HG03108 (cell line): ENCODE measurements around the gene COL4A6.

ENCODE experiments used
- ATAC-seq: cut with Tn5 transposase; IDR thresholded peaks from one replicate; pipeline ENCODE4 v1.9.1; 2021; ENCODE audit warnings: moderate library complexity; ENCODE audit not compliant: unreplicated experiment

Gene COL4A6

DNA sequence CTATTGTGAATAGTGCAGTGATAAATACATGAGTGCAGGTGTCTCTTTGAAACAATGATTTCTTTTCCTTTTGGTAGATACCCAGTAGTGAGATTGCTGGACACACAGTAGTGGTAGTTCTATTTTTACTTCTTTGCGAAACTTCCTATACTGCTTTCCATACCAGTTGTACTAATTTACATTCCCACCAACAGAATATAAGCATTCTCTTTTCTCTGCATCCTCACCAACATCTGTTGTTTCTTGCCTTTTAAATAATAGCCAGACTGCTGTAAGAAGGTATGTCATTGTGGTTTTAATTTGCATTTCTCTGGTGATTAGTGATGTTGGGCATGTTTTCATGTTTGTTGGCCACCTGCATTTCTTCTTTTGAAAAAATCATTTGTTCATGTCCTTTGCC is 105.9 kb downstream of the COL4A6 start:
- ATAC-seq, result no peak

DNA sequence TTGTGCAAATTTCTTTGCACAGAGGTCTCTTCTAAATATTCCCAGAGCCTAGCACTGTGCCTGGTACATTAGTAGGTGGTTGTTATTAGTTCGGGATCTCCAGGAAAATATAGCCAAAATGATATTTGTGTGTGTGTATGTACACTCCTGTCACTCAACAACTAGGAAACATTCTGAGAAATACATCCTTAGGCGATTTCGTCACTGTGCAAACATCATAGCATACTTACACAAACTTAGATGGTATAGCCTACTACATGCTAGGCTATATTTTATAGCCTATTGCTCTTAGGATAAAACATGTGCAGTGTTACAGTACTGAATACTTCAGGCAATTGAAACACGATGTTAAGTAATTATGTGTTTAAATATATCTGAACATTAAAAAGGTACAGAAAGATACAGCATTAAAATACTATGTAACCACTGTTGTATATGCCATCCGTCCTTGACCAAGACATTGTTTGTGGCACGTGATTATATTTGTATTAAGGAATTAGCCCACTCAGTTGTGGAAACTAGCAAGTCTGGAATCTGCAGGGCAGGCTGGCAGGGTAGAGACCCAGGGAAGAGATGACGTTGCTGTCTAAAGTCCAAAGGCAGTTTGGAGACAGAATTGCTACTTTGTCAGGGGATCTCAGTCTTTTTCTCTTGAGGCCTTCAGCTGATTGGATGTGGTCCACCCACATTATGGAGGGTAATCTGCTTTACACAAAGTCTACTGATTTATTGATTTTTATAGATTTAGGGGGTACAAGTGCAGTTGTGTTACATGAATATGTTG is 106.9 kb downstream of the COL4A6 start:
- ATAC-seq, result no peak

DNA sequence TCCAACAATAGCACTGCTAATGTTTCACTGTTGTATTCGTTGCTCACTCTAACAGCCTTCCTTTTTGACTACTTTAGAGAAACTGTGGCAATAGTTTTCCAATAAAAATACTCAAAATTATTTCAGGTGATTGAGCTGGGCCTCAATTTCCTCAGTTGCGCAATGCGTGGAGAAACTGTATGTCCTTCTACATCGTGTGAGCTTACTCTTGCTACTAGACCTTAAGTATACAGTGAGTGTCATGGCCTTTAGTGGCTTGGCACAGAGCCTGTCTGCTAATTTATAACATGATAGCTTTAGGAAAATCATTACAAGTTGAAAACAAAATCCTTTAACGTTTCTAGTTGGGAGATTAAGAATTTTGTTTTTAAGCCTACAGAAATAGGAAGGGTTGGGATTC is 114.5 kb downstream of the COL4A6 start:
- ATAC-seq, result no peak

DNA sequence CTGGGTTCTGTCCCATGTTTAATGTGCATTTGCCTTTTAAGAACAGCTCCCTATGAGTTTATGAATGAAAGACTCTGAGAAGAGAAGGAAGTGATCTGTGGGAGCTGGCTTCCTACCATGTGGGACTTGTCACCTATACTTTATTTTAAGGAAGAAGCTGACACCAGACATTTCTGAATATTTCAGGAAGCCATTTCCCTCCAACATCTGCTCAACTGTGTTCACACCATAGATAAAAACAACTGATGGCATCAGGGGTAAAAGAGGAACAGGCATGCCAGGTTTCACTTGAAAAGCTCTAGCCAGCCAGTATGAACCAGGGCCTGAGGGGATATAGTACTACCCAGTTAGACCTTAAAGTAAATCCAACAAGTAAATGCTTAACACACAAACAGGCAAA is 116.0 kb downstream of the COL4A6 start:
- ATAC-seq, result no peak

DNA sequence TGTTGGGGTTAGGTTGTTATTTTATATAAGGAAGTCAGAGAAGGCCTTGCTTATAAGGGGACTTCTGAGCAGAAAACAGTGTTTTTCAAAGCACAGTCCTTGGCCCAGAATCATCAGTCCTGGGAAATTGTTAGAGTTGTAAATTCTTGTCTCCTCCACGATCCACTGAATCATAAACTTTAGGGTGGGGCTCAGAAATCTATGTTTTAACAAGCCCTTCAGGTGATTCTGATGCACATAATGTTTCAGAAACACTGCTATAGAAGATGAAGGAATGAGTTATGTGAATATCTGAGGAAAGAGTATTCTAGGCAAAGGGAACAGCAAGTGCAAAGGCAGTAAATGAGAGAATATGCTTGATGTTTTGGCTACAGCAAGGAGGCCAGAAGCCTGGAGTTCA is 121.8 kb downstream of the COL4A6 start:
- ATAC-seq, result no peak

DNA sequence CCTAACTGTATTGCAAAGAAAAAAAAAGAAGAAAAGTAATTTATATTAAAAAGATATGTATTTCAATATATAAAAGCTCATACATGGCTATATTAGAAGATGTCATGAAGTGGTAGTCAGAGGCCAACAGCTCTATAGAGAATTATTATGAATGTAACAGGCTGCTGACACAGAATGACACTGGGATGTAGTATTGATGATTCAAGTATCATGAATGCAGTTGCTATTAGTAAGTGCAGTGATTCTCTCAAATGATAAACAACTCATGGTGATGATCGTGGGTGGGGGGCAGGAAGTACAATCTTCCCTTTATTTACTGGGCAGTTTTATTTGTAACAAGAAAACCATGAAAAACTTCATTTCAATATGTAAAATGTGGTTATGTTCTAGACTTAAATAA is 124.6 kb downstream of the COL4A6 start:
- no peak for ATAC-seq

DNA sequence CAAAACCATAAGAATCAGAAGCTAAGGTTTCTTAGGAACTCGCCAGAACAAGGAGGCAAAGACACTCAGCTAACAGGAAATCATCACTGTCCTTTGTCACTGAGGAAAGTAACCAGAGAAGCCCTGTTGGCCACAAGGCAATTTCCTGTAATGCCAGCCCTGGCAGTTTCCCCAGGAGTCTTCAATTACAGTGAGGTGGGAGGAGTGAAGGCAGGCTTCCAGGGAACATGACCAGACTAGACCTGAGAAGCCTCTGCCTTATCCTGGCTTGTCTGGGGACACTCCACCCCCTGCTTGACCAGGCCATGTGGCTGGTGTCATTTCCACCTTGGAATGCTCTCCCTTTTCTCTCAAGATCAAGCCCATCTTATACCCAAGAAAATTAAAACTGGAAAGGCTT is 125.3 kb downstream of the COL4A6 start:
- ATAC-seq, result no peak

DNA sequence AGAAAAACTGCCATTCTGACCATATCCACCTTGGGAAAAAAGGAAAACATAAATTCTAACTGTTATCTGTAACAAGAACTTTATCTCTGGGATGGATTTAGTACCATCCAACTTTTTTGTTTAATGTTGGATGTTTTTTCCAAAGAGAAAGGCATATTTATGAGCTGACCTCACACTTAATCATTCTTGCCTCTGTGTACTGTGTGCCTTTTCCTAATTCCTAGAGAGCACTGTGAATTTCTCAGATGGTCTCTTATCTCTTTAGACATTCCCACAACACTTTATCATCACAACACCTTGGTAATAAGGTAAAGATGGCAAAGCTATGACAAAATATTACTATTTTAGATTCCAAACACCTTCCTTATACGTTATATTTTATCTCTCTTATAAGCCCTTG is 126.2 kb downstream of the COL4A6 start:
- no peak for ATAC-seq

DNA sequence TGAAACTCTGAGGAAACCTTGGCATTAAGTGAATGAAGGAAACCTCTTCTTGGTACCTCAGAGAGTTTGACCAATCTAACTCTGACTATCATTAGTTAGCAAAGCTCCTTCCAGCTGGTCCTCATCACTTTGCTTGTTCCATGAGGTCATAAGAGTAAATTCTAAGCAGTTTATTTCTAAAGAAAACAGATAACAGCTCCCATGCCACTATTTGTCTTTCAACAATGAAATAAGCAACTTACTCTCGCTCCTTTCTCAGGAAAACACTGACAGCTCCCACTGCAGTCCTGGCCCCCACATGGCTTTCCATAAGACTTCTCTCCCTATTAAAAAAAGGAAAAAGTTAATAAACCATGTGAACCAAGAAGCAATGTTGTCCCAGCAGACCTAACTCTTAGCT is 127.7 kb downstream of the COL4A6 start:
- no peak for ATAC-seq

DNA sequence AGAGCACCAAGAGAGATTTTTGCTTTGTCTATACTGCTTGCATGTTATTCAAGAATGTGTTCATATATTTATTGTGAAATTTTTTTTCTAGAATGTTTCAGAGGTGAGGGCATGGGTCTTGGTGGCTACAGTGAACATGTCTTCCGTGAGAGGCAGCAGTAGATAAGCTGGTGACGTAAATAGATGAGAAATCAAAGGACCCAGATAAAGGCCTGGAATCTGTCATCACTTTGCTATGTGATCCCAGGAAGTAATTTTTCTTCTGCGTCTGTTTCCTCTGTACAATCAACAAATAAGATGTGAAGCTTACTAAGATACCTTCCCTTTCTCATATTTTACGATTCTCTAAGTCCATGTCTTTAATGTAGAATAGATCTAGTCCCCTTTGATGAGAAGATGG is 129.1 kb downstream of the COL4A6 start:
- ATAC-seq, result no peak

DNA sequence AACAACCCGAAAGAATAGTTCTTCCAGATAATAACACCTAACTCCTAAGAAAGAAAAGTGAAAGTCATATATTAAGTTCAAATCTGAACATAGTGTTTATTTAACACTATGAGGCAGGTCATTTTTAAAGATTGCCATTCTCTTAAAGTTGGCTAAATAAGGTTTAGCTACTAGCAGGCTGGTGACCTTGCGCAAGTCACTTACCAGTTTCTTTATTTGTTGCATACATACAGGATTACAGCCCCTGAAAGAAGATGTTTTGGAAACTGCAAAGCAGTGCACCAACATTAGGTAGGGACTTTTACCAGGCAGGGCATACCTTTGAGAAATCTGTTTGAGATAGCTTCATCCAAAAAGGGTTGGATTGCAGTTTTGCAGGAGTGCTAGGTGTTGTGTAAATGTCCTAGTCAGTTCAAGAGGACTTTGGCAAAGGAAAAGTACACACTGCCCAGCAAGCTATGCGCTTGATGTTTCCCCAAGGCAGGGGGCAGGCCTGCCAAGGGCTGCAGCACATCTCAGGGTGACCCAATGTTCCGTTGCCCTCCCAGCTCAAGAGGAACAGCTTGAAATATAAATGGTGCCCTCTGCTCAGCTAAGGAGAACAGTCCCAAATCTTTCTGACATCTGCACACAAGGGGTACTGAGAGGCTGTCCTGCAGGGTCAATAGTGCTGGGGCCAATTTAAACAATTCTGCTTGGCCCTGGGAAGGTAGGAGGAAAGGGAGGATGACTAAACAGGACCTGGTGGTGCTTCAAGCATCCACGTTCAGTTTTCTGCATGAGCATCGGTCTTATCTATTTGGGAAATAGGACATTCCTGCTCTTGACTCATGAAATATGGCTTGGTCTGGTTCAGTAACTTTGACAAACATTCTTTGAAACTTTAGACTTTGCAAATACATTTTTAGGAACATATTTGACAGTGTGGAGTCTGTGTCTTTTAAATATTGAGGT is 130.8 kb downstream of the COL4A6 start:
- ATAC-seq, result no peak

DNA sequence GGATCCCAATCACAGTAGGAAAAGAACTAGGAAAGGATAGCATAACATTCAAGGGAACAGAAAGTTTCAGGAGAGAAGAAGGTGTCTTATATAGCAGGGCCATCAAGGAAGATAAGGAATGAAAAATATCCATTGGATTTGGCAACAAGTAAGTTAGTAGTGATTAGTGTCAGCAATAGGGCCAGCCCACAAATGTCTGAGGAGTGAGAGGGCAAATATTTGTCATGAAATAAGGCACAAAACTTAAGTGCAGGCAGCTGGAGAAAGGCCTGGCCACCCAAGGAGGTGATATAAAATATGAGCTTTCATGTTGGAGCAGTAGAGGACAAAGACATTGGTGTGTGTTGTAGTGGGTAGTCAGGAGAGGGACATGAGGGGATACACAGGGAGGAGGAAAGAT is 132.1 kb downstream of the COL4A6 start:
- ATAC-seq, result no peak

DNA sequence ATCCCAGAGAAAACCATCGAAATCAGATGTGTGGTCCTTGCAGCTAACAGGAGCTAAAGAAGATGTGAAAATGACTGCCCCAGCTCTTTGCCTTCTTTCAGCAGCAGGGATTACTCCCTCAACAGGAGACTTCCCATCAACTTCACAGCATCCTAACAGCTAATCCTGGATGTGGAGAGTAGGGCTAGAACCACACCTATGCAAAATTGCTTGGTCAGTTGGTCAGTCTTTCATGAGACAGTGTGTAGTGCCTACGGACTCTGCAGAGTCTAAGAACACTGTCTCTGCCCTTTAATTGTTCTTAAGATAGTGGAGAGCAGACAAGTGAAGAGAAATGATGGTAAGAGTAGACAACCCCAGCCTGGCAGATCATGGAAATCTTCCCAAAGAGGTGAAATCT is 133.5 kb downstream of the COL4A6 start:
- no peak for ATAC-seq

DNA sequence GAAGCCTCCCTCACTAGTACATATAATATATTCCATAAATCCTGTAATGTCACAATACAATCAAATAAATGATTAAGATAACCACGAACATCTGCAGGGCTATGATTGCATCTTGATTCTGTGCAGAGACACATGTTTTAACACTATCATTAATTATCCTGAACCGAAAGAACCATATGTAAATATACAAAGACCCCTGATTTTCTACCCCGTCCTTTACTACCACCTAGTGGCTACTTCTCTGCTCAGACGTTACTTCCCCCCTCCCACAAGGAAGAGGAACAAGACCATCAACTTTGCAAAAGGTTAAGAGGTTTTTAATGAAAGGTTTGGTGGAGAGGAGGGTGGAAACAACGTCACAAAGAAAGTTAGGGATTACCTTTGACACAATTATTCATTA is 134.0 kb downstream of the COL4A6 start:
- no peak for ATAC-seq

DNA sequence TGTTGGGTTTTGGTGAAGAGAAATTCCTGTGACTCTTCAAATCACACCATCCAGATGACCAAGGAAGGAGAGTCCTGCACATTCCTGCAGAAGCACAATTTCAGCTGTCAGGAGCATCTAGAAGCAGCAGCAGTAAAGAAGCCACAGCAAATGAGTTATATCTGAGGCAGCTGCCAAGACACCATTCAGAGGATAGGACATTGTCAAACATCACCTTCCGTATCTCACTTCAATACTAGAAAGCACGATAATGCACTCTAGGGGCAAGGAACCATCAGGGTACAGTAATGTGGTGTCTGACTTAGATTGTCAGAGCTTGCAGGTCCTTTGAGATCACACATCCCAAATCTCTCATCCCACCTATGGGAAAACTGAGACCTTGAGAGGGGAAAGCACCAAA is 134.5 kb downstream of the COL4A6 start:
- no peak for ATAC-seq

DNA sequence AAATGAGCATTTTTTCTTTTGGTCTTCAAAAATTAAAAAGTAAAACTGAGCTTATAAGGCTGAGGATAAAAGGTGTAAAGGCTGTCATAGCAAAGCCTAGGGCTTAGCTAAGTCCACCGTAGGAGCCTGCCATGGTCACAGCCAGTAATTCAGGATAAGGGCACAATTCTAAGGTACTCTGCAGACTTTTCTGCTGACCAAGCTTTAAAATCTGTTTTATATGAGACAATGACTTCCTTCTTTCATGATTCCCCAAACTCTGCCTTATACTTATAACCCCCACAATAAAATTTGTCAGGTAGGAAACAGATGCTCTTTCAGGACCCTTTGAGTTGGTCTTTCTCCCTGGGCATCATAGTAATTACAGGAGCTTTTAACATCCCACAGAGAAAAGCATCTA is 138.5 kb downstream of the COL4A6 start:
- no peak for ATAC-seq

DNA sequence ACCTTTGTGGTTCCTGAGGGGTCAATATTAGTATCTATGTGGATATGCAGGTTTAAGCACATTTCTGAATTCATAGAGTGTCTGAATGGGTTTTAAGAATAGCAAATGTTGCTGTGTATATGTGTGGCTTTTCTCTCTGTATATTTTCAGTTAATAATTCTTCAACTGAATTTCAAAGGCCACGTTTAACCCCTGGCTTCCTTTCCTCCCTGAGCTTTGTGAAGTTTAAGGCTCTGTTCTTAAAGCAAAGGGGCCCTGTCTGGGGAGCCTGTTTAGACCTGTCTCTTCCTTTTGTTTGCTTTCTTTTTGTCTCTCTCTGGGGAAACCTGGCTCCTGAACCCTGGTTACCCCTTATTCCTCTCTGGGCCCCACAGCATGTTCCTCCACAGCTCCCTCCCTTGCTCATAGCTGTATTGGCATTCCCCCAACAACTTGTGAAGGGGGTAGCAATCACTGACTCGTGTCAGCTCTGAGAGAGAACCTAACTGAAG is 139.1 kb downstream of the COL4A6 start:
- peak; percentile 74 for ATAC-seq

DNA sequence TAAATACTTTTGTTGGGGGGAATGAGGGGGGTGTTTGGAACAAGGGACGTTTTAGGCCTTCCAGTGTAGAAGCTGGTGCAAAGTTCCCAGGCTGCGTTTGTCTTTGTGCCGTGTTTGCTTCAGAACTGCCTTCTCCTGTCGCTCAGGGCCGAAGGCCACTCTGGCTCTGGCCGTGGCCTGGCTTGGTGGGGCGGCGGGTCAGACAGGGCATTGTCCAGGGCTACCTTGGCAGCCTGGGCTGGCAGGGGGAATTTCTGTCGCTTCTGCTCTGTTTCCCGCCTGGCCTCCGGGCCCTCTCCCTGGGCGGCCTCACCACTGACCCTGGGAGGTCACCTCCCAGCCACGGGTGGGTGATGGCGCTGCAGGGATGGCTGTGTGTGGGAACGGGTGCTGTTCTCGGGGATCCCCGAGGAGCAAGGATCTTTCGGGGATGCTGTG is 140.0 kb downstream of the COL4A6 start:
- no peak for ATAC-seq

DNA sequence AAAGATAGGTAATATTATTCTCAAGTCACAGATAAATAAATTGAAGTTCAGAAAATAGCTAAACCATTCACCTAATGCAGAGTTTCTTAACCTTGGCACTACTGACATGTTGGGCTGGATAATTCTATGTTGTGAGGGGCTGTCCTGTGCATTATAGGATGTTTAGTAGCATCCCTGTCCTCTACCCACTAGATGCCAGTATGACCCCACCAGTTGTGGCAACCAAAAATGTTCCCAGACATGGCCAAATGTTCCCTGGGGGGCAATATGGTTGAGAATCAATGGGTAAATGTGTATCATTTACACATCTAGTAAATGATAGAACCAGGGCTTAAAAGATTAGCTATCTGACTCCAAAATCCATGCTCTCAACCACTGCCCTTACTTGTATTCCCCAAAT is 140.9 kb downstream of the COL4A6 start:
- ATAC-seq, result no peak

DNA sequence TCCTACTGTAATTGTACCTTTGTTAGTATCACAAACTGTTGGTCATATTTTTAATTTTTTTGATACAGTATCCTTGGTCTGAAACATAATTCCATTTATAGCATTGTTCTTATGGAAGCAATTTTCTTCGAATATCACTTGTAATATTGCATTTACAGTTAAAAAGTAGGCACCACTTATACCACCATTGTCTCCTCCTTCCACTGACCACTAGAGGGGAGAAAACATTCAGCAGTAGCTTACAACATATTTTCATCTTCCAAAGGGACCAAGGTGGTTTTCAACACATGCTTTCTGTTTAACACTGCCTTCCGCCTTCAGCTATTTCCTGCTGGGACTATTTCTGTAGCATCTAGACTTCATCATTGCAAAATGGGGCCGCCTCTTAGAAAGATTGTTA is 146.2 kb downstream of the COL4A6 start:
- no peak for ATAC-seq

DNA sequence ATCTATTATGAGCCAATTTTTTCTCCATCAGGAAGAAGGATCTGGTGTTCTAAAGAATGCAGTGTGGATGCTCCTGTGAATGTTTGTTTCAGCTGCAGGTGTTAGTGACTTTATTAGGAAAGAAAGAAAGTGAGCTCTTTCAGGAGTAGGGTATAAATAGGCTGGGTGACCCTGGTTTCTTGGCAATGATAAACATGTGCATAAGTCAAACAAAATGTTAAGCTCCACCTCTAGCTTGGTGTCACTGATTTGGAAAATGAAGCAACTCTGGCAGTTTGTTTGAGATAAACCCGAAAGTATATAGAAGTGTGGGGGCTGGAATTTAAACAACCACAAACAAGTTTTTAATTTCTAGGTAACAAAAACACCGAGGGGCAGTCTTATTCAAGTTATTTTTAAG is 152.3 kb downstream of the COL4A6 start:
- no peak for ATAC-seq

DNA sequence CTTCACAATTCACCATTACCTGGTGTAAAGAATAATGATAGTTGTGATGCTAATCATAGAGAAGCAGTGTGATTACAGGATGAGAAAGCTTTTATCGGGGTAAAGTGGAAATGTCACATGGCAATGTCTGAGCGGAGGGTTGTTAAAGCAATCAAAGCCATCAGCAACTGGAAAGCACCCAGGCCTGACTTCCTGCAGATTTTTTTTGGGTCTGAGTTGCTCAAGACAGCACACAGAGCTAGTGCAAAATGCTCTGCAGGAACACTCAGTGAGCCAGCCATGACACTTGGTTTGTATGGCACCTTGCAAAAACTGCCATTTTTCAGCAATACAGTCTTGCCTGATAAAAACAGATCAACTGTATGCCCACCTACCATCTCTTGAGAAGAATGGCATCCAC is 152.9 kb downstream of the COL4A6 start:
- no peak for ATAC-seq
